Measurements from ENCODE around the gene ZNF593. TPM values are rescaled to one million over a fixed set of nuclear protein-coding genes. Genes with fewer than 3 reads are reported as not detected.

Gene ZNF593
- total and polyA plus RNA-seq, 2 experiments from 2014 or later = 34.5 to 43.6 TPM

- H3K9me3 ChIP-seq (ENCODE audit: low read depth) = no peaks in the 10 kb centered on the region
- H3K27ac ChIP-seq = no peak overlapping the region
- TF ChIP-seq CTCF (IDR thresholded peaks at IDR 0.05; ENCODE audit: low read depth, low read length) = no peak
- H3K4me1 ChIP-seq (ENCODE audit: low read depth) = peaks cover 7% of the 10 kb centered on the region
- DNase-seq (ENCODE audit: low read depth in 1 of 2, low spot score in 1 of 2) = no peak
- H3K36me3 ChIP-seq = no peaks in the 10 kb centered on the region
- no peaks in the 10 kb centered on the region for H3K27me3 ChIP-seq
- H3K4me3 ChIP-seq = no peak overlapping the region
Measured at GRCh38 chr1:26180010-26180506, 10.3 kb downstream of the ZNF593 start.

GRCh38 chr1:26181586-26182382 lies 12.1 kb downstream of the ZNF593 start:
- Histone ChIP-seq H3K4me1 (ENCODE audit: low read depth) (peaks cover 7% of the 10 kb centered on the region), H3K4me3 (no peak overlapping the region), H3K9me3 (ENCODE audit: low read depth) (no peaks in the 10 kb centered on the region), H3K27ac (no peak overlapping the region), H3K36me3 (no peaks in the 10 kb centered on the region), H3K27me3 (no peaks in the 10 kb centered on the region)
- DNase-seq (ENCODE audit: low read depth in 1 of 2, low spot score in 1 of 2) = no peak
- no peak for TF ChIP-seq CTCF (IDR thresholded peaks at IDR 0.05; ENCODE audit: low read depth, low read length)

GRCh38 chr1:26182383-26182696 lies 12.6 kb downstream of the ZNF593 start:
- Histone ChIP-seq H3K27ac (no peak overlapping the region), H3K9me3 (ENCODE audit: low read depth) (no peaks in the 10 kb centered on the region), H3K36me3 (no peaks in the 10 kb centered on the region), H3K4me3 (no peak overlapping the region), H3K4me1 (ENCODE audit: low read depth) (peaks cover 7% of the 10 kb centered on the region), H3K27me3 (no peaks in the 10 kb centered on the region)
- TF ChIP-seq CTCF (IDR thresholded peaks at IDR 0.05; ENCODE audit: low read depth, low read length) = no peak
- DNase-seq (ENCODE audit: low read depth in 1 of 2, low spot score in 1 of 2) = no peak

- H3K27ac ChIP-seq = no peak overlapping the region
- H3K36me3 ChIP-seq = no peaks in the 10 kb centered on the region
- H3K4me3 ChIP-seq = no peak overlapping the region
- H3K9me3 ChIP-seq (ENCODE audit: low read depth) = no peaks in the 10 kb centered on the region
- TF ChIP-seq CTCF (IDR thresholded peaks at IDR 0.05; ENCODE audit: low read depth, low read length) = no peak
- H3K27me3 ChIP-seq = no peaks in the 10 kb centered on the region
- no peak for DNase-seq (ENCODE audit: low read depth in 1 of 2, low spot score in 1 of 2)
- H3K4me1 ChIP-seq (ENCODE audit: low read depth) = no peaks in the 10 kb centered on the region
Measured at GRCh38 chr1:26184086-26184485, 14.4 kb downstream of the ZNF593 start.

GRCh38 chr1:26184883-26185282 lies 15.2 kb downstream of the ZNF593 start:
- Histone ChIP-seq H3K27me3 (no peaks in the 10 kb centered on the region), H3K36me3 (no peaks in the 10 kb centered on the region), H3K9me3 (ENCODE audit: low read depth) (no peaks in the 10 kb centered on the region), H3K27ac (no peak overlapping the region), H3K4me3 (no peak overlapping the region), H3K4me1 (ENCODE audit: low read depth) (no peaks in the 10 kb centered on the region)
- no peak for DNase-seq (ENCODE audit: low read depth in 1 of 2, low spot score in 1 of 2)
- TF ChIP-seq CTCF (IDR thresholded peaks at IDR 0.05; ENCODE audit: low read depth, low read length) = no peak

Data from cardiac muscle cell (in vitro differentiated cells and primary cell).